ENCODE data around the gene SCRN3.
"Not testable (repeated sequence)": the region's sequence is repeated elsewhere in the genome, so short reads cannot be mapped to it uniquely, and the experiment has no call there.

SCRN3 gene

GRCh38 chr2:174395284-174395968, at the start of gene SCRN3:
SCRN3 (plus strand) TSS chr2:174395730; CDS start chr2:174398284, 2,554 bp downstream.
- peak; percentile 83 to 87 for DNase-seq

GRCh38 chr2:174350018-174350417, 45.5 kb upstream of the SCRN3 start:
- no peak for DNase-seq

GRCh38 chr2:174350593-174351181, 44.8 kb upstream of the SCRN3 start:
- no peak for DNase-seq

GRCh38 chr2:174353004-174353403, 42.5 kb upstream of the SCRN3 start:
- no peak for DNase-seq

GRCh38 chr2:174356347-174356746, 39.2 kb upstream of the SCRN3 start:
- no peak for DNase-seq

- DNase-seq: not testable (repeated sequence)
Observed at GRCh38 chr2:174359663-174360062, 35.9 kb upstream of the SCRN3 start.

- no peak for DNase-seq
Observed at GRCh38 chr2:174362949-174363348, 32.6 kb upstream of the SCRN3 start.

- not testable (repeated sequence) for DNase-seq
Observed at GRCh38 chr2:174363492-174364225, 31.9 kb upstream of the SCRN3 start.

- DNase-seq: no peak
Observed at GRCh38 chr2:174364628-174365027, 30.9 kb upstream of the SCRN3 start.

- DNase-seq: no peak
Observed at GRCh38 chr2:174365571-174365970, 30.0 kb upstream of the SCRN3 start.

- DNase-seq: no peak
Observed at GRCh38 chr2:174368691-174369090, 26.8 kb upstream of the SCRN3 start.

GRCh38 chr2:174376967-174377366, 18.6 kb upstream of the SCRN3 start:
- no peak for DNase-seq

- no peak for DNase-seq
Observed at GRCh38 chr2:174383796-174384195, 11.7 kb upstream of the SCRN3 start.

GRCh38 chr2:174385201-174385600, 10.3 kb upstream of the SCRN3 start:
- no peak for DNase-seq

- DNase-seq: peak in 1 of 2 donors; percentile 13
Observed at GRCh38 chr2:174388706-174389105, 6.8 kb upstream of the SCRN3 start.

- no peak for DNase-seq
Observed at GRCh38 chr2:174389542-174389941, 6.0 kb upstream of the SCRN3 start.

- not testable (repeated sequence) for DNase-seq
Observed at GRCh38 chr2:174390303-174390702, 5.2 kb upstream of the SCRN3 start.

- DNase-seq: no peak
Observed at GRCh38 chr2:174392706-174393105, 2.8 kb upstream of the SCRN3 start.

- DNase-seq: no peak
Observed at GRCh38 chr2:174395969-174396630, 570 bp downstream of the SCRN3 start.

- DNase-seq: no peak
Observed at GRCh38 chr2:174397773-174398172, 2.2 kb downstream of the SCRN3 start.

GRCh38 chr2:174399171-174399570, 3.6 kb downstream of the SCRN3 start:
- no peak for DNase-seq

- no peak for DNase-seq
Observed at GRCh38 chr2:174400853-174401252, 5.3 kb downstream of the SCRN3 start.

GRCh38 chr2:174403628-174404027, 8.1 kb downstream of the SCRN3 start:
- DNase-seq: no peak
